ENCODE data around the gene ZSCAN21.

DNA sequence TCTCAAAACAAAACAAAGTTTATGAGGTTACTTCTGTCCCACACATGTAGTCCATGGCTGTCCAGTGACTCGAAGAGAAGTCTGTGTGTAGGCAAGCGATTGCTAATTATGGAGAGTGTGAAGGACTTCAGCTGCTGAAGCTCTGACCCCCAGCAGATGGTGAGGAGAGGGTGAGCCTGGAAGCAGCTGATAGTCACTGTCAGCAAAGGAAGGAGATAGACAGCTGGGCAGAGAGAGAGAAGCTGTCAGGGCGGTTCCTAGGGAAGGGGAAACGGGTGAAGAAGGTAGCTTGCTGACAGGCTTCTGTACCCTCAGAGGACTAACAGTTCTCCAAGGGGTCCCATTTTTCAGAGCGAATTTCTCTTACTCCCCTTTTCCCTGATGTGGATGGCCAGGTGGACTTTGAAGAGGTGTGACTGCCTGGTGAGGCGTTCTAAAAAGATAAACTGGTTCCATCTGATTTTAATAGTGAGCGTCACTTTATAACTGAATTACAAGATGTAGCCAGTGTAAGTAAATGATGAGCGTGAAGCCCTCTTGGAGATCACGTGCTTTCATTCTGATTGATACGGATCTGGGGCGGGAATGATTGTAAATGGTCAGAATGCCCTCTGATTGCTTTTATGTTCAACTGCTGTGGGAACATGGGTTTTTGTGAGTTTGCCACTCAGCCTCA, 12.1 kb downstream of the ZSCAN21 start:
- TF ChIP-seq, protein P1, sequence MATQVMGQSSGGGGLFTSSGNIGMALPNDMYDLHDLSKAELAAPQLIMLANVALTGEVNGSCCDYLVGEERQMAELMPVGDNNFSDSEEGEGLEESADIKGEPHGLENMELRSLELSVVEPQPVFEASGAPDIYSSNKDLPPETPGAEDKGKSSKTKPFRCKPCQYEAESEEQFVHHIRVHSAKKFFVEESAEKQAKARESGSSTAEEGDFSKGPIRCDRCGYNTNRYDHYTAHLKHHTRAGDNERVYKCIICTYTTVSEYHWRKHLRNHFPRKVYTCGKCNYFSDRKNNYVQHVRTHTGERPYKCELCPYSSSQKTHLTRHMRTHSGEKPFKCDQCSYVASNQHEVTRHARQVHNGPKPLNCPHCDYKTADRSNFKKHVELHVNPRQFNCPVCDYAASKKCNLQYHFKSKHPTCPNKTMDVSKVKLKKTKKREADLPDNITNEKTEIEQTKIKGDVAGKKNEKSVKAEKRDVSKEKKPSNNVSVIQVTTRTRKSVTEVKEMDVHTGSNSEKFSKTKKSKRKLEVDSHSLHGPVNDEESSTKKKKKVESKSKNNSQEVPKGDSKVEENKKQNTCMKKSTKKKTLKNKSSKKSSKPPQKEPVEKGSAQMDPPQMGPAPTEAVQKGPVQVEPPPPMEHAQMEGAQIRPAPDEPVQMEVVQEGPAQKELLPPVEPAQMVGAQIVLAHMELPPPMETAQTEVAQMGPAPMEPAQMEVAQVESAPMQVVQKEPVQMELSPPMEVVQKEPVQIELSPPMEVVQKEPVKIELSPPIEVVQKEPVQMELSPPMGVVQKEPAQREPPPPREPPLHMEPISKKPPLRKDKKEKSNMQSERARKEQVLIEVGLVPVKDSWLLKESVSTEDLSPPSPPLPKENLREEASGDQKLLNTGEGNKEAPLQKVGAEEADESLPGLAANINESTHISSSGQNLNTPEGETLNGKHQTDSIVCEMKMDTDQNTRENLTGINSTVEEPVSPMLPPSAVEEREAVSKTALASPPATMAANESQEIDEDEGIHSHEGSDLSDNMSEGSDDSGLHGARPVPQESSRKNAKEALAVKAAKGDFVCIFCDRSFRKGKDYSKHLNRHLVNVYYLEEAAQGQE (IDR thresholded peaks at IDR 0.05; ENCODE audit: low read depth), result no peak
- TF ChIP-seq, protein P2, sequence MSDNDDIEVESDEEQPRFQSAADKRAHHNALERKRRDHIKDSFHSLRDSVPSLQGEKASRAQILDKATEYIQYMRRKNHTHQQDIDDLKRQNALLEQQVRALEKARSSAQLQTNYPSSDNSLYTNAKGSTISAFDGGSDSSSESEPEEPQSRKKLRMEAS (IDR thresholded peaks at IDR 0.05), result no peak
- TF ChIP-seq RAD21 (IDR thresholded peaks at IDR 0.05; ENCODE audit: low read depth), result no peak
- TF ChIP-seq EP300 (IDR thresholded peaks at IDR 0.05; ENCODE audit: borderline replicate concordance), result no peak
- no peak for TF ChIP-seq FOXM1 (IDR thresholded peaks at IDR 0.05; ENCODE audit: borderline replicate concordance, low read depth)
- TF ChIP-seq NFIC (IDR thresholded peaks at IDR 0.05), result no peak
- no peak for TF ChIP-seq TEAD4 (IDR thresholded peaks at IDR 0.05)
- no peak for TF ChIP-seq YY1 (IDR thresholded peaks at IDR 0.05; ENCODE audit: low read depth)
- no peak for TF ChIP-seq EGR1 (IDR thresholded peaks at IDR 0.05)
- TF ChIP-seq ZBTB7A (IDR thresholded peaks at IDR 0.05; ENCODE audit: low read depth), result no peak
- no peak for TF ChIP-seq CEBPB (IDR thresholded peaks at IDR 0.05)
- TF ChIP-seq CREB1 (IDR thresholded peaks at IDR 0.05; ENCODE audit: low read depth), result no peak
- no peak for TF ChIP-seq TAF1 (IDR thresholded peaks at IDR 0.05; ENCODE audit: low read depth)
- TF ChIP-seq TCF12 (IDR thresholded peaks at IDR 0.05; ENCODE audit: low read depth), result no peak

All from Ishikawa (cell line).